NCI-H82 treated with DMSO at 0.1 percent for 48 hours (cell line): ENCODE data around the gene MAPK14.
"Not testable (repeated sequence)": the region's sequence is repeated elsewhere in the genome, so short reads cannot be mapped to it uniquely, and the experiment has no call there.

Experiments used
- DNase-seq: peaks from one replicate; lab custom pipeline; 2025; ENCODE audit not compliant: unreplicated experiment; lab: John Stamatoyannopoulos, UW

MAPK14 gene

DNA sequence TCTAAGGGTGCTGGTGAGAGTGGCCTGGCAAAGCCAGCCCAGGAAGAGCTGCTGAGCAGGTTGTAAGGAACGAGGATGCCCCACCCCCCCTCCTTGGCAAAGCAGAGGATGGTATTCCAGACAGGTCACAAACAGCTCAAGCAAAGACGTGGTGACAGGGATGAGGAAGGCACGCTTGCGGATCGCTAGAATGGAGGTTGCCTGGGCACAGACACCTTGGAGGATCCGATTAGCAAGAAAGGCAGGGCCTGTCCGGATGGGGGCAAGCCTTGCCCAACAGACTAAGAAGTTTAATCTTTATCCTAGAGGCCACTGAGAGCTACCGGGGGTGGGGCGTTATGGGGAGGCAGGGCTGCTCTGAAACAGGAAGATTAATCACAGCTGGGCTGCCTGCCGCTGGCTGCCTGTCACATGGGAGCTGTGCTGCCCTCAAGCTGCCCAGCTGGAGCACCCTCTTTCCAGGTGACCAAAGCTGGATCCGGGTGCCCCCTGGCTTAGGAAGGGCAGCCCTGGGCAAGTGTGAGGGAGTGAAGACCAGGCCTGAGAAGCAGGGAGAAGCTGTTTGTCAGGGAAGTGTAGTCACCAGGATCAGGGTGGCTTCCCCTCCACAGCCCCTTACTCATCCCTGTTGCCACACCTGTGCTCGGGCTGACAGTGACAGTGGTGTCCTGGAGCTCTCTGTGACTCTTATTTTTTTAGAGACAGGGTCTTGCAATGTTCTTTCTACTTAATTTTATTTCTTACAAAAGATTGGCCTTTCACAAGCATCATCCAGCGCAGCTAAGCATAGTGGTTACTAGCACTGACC is 93.6 kb downstream of the MAPK14 start:
- peak; percentile 53 for DNase-seq

DNA sequence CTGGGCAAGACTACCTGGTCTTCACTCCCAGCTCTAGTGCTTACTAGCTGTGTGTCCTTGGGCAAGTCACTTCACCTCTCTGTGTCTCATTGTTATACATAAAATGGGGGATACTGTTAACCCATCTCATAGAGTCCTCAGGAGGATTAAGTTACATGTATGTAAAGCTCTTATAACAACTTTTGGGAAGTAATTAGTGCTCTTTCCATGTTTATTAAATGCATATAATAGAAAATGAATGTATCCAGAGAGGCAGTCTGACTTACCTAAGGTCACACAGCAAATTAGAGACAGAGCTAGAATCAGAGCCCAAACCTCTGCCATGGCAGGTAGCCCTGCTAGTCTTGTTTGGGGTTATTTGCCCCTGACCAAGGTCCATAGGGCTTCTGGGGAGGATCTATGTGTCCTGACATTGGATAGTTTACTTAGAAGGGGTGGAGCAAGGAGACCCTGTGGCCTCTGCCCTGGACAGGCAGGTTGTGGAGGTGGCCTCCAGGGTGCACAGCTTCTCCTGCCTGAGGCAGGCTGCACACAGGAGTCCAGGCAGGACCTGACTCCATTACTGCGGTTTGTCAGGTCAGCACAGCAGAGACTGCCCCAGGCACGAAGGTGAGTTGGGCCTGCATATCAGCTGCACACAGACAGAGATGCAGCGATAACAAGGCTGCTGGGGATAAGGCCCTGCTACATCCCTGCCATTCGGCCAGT is 94.3 kb downstream of the MAPK14 start:
- no peak for DNase-seq

- DNase-seq, result no peak
Measured at GRCh38 chr6:36122495-36123269, 95.1 kb downstream of the MAPK14 start.

- peak; percentile 34 for DNase-seq
Measured at GRCh38 chr6:36123270-36124139, 95.9 kb downstream of the MAPK14 start.

DNA sequence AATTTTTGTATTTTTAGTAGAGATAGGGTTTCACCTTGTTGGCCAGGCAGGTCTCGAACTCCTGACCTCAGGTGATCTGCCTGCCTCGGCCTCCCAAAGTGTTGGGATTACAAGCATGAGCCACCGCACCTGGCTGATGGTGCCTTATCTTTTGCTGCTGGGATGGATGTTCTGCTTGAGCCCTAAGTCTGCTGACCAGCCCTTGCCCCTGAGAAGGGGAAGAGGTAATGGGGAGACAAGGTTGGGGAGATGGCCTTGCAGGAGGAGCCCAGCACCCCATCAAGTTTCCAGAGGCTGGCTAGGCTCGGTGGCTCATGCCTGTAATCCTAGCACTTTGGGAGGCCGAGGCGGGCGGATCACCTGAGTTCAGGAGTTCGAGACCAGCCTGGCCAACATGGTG is 96.7 kb downstream of the MAPK14 start:
- not testable (repeated sequence) for DNase-seq

GRCh38 chr6:36124881-36125280 is 97.3 kb downstream of the MAPK14 start:
- DNase-seq, result no peak

DNA sequence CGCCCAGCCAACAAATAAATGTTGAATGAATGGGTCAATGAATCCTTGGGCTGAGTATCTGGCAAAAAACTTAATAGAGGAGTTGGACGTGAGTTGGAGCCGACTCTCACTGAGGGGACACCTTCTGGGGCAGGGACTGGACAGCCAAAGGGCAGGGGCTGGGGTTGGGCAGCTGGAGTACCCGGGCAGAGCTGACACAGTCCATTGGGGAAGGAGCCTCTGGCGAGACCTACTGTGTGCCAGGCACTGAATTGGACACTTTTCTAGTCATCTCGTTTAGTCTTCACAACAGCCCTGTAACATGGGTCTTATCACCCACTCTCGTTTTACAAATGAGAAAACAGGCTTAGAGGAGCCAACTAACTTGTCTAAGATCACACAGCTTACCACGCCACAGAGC is 98.0 kb downstream of the MAPK14 start:
- no peak for DNase-seq

DNA sequence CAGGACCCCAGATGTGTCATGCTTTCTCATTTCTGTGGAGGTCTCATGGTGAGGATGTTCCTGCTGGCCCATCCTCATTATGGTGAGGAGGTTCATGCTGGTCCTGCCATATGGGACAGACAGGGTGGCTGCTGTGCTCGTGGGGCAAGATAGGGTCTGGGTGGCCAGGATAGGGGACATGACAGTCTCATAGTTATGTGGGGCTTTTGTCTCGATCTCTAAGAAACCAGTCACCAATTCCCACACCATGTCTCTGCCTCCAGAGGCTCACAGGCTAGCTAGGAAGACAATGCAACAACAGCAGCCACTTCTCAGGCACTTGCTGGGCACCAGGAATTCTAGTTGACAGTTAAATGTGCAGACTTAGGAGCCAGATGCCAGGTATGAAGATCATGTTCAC is 98.5 kb downstream of the MAPK14 start:
- no peak for DNase-seq

DNA sequence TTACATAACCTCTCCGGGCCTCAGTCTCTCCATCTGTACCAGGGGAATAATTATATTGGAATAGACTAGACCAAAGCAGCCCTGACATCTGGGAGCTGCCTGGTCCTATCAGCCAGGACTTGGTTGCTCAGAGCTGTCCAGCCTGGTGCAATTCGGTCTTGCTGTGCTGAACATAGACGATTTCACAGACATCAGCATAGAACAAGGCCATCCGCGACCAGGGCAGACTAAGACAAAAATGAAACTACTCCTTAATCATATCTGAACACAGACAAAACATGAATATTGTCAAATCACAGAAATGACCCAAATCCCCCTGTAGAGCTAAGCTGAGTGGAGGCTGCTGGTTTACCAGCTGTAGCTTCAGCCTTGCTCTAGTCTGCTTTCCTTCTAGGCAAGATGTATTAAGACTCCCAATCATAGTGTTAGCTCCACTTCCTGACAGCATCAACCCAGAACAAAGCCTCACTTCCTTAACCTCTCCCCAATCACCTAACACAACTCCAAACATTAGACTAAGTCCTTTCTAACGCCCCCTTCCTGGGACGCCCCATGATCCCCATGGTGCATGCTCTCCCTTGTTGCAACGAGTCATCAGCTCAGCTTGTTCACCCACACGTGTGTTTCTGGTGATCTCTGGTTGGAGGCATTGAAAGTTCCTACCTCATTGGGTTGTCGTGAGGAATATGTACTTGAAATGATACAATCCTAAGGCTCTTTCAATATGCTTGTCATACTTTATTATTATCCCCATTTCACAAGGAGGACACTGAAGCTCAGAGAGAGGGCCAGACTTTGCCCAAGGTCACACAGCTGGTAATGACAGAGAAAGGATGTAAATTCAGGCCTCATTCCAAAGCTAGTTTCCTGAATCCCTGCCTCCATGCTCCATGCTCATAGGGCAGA is 99.2 kb downstream of the MAPK14 start:
- no peak for DNase-seq

GRCh38 chr6:36127462-36128016 is 99.9 kb downstream of the MAPK14 start:
- no peak for DNase-seq

GRCh38 chr6:36128073-36128472 is 100.5 kb downstream of the MAPK14 start:
- DNase-seq, result no peak

DNA sequence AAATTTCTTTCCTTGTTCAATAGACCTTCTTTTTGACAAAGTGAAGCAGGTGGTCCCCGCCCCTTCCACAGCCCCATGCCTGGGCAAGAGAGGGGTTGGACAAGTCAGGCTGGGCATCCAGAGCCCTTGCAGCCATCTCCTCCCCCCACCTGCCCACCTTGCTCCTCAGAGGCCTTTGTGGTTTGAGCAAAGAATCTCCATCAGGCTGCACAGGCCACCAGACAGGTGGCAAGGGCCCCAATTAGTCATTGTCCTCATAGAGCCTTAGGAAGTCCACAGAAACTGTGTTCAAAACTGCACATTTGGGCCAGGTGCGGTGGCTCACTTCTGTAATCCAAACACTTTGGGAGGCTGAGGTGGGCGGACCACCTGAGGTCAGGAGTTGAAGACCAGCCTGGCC is 101.2 kb downstream of the MAPK14 start:
- no peak for DNase-seq

DNA sequence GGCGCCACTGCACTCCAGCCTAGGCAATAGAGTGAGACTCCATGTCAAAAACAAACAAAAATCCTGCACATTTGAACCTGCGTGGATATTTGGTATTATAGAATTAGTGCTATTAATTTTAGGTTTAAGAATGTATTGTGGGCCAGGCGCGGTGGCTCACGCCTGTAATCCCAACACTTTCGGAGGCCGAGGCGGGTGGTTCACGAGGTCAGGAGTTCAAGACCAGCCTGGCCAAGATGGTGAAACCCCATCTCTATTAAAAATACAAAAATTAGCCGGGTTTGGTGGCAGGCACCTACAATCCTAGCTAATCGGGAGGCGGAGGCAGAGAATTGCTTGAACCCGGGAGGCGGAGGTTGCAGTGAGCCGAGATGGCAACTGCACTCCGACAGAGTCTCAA is 101.7 kb downstream of the MAPK14 start:
- DNase-seq, result not testable (repeated sequence)

- no peak for DNase-seq
Measured at GRCh38 chr6:36129941-36130666, 102.5 kb downstream of the MAPK14 start, which contains the start of gene MAPK13. MAPK13 (plus strand) TSS chr6:36130513; CDS start chr6:36130583, 70 bp downstream.

GRCh38 chr6:36130667-36131510 is 103.3 kb downstream of the MAPK14 start:
- DNase-seq, result no peak

DNA sequence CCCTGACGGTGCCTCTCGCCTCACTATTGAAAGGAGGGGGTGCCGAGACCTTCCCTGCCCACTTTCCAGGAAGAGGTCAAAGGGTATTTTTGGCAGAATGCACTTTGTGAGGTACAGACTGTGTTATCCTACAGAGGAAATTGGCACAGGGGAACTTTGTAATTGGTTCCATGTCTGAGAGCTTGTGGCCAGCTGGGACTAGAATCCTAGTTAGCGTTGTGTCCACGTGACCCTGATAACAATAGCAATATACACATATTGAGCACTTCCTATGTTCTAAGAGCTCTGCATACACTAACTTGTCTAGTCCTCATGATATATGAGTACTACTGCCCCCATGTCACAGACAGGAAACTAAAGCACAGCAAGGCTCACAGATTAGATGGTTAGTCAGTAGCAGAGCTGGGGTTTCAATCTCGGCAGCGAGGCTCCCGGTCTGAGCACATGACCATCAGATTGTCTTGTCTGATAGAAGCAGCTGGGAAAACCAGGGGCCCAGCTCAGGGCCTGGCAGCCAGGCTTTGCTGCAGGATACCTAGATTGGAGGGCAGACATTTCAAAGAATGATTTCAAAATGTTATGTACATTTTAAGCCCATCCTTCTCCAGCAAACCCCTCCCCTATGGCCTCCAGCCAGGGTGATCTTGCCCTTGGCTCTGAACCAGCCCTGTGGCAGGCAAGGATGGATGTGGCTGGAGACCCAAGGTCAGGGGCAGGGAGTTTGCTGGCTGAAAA is 104.1 kb downstream of the MAPK14 start:
- no peak for DNase-seq

- DNase-seq, result no peak
Measured at GRCh38 chr6:36132246-36132895, 104.8 kb downstream of the MAPK14 start.
